Endothelial cell of umbilical vein (primary cell): ENCODE measurements around the gene PNPLA7. TPM values are rescaled to one million over a fixed set of nuclear protein-coding genes. Genes with fewer than 3 reads are reported as not detected.

Source experiments
- BruUV-seq: library from RNA; stranded (reverse); fragments of 400-500 nt; replicated peaks from 2 replicates; lab custom pipeline; 2021; lab: Mats Ljungman, UMichigan
- CTCF ChIA-PET: fragments of 300-600, 350-600 bp; sonication (Branson Sonifier 250); formaldehyde crosslinking; loops from one replicate; lab custom pipeline; 2021; ENCODE audit warnings: antibody characterized with exemption, inconsistent platforms; lab: Charles Lee
- POLR2A ChIA-PET: fragments of 300-600, 350-600 bp; sonication (Branson Sonifier 250); formaldehyde crosslinking; loops from one replicate; lab custom pipeline; 2021; ENCODE audit warnings: antibody characterized with exemption, inconsistent platforms; lab: Charles Lee
- DNase-seq: peaks from one replicate; pipeline ENCODE4 v3.0.0-alpha.2; 2011; ENCODE audit warnings: low read depth, low spot score
- FAIRE-seq: peaks from 2 replicates; lab custom pipeline; 2011; peaks lifted over from hg19 to GRCh38; lab: Jason Lieb, UNC
- H2AFZ ChIP-seq: 2 replicates; pipeline ENCODE4 v1.6.0; 2012; ENCODE audit warnings: low read depth, low read length, control low read depth, inconsistent platforms
- H3K27ac ChIP-seq: 2 replicates; pipeline ENCODE4 v1.5.1; 2011; ENCODE audit warnings: low read depth, mild to moderate bottlenecking, control low read depth, low read length, moderate library complexity; ENCODE audit not compliant: insufficient read depth
- H3K27me3 ChIP-seq, 2 experiments: 2 replicates each; pipeline versions ENCODE4 v1.6.0 to v1.6.1; 2011; ENCODE audit warnings: low read length in 2 of 2, mixed read lengths in 1 of 2; ENCODE audit not compliant: control insufficient read depth in 2 of 2, insufficient read depth in 2 of 2
- H3K36me3 ChIP-seq, 2 experiments: 2 replicates in 1 of 2; 3 replicates in 1 of 2; pipeline ENCODE4 v1.5.1; 2011; ENCODE audit warnings: low read length in 2 of 2, mild to moderate bottlenecking in 1 of 2, moderate library complexity in 1 of 2; ENCODE audit not compliant: control insufficient read depth in 2 of 2, insufficient read depth in 2 of 2; ENCODE audit errors: extremely low read depth in 1 of 2
- H3K4me1 ChIP-seq: 3 replicates; pipeline ENCODE4 v1.5.1; 2011; ENCODE audit warnings: mild to moderate bottlenecking, low read length; ENCODE audit not compliant: control insufficient read depth, insufficient read depth; ENCODE audit errors: extremely low read depth
- H3K4me2 ChIP-seq: 2 replicates; pipeline ENCODE4 v1.6.1; 2011; ENCODE audit warnings: low read length, control low read depth, mixed read lengths; ENCODE audit not compliant: insufficient read depth
- H3K4me3 ChIP-seq, 3 experiments: fragments of 200-600 bp in 1 of 3; sonication (generic), shearing (Covaris generic) in 1 of 3; replicated peaks in 1 of 3; 2 replicates each; pipeline ENCODE4 v1.5.1; 2011 to 2016; ENCODE audit warnings: control low read depth in 3 of 3, low read length in 3 of 3, mild to moderate bottlenecking in 2 of 3, inconsistent platforms in 1 of 3, low read depth in 1 of 3, moderate library complexity in 1 of 3; ENCODE audit not compliant: insufficient read depth in 1 of 3
- H3K79me2 ChIP-seq: 2 replicates; pipeline ENCODE4 v1.6.0; 2012; ENCODE audit warnings: low read length, inconsistent platforms; ENCODE audit not compliant: control insufficient read depth, insufficient read depth
- H3K9ac ChIP-seq: replicated peaks from 2 replicates; pipeline ENCODE3; 2011; ENCODE audit warnings: low read length, control low read depth; ENCODE audit not compliant: insufficient read depth; ENCODE audit errors: extremely low read depth
- H3K9me1 ChIP-seq: replicated peaks from 3 replicates; pipeline ENCODE4 v1.6.0; 2011; ENCODE audit warnings: mild to moderate bottlenecking, low read length; ENCODE audit not compliant: control insufficient read depth, insufficient read depth; ENCODE audit errors: extremely low read depth
- H3K9me3 ChIP-seq: replicated peaks from 2 replicates; pipeline ENCODE4 v1.5.1; 2012; ENCODE audit warnings: low read length, inconsistent platforms; ENCODE audit not compliant: control insufficient read depth, insufficient read depth
- H4K20me1 ChIP-seq: replicated peaks from 2 replicates; pipeline ENCODE3; 2011; ENCODE audit warnings: mild to moderate bottlenecking, low read length; ENCODE audit not compliant: control insufficient read depth, insufficient read depth; ENCODE audit errors: extremely low read depth
- CTCF ChIP-seq, 2 donors: IDR thresholded peaks; 1 replicate in 1 of 2; 2 replicates in 1 of 2; pipeline ENCODE4 v1.5.1; 2011; ENCODE audit warnings: low read length in 2 of 2, mild to moderate bottlenecking in 2 of 2, moderate library complexity in 2 of 2, control low read depth in 1 of 2, inconsistent platforms in 1 of 2, low read depth in 1 of 2; ENCODE audit not compliant: insufficient read depth in 1 of 2; ENCODE audit errors: extremely low read depth in 1 of 2
- EZH2 ChIP-seq: IDR thresholded peaks from 2 replicates; pipeline ENCODE4 v1.6.1; 2012; ENCODE audit warnings: borderline replicate concordance, low read depth, mild to moderate bottlenecking, moderate library complexity, low read length, inconsistent platforms; ENCODE audit not compliant: severe bottlenecking
- FOS ChIP-seq: IDR thresholded peaks from 2 replicates; pipeline ENCODE4 v1.6.1; 2011; ENCODE audit warnings: mild to moderate bottlenecking, low read length, moderate library complexity, borderline replicate concordance; ENCODE audit not compliant: insufficient read depth
- GATA2 ChIP-seq: IDR thresholded peaks from 2 replicates; pipeline ENCODE4 v1.7.0; 2011; ENCODE audit warnings: low read depth, mild to moderate bottlenecking, moderate library complexity, mixed read lengths, low read length; ENCODE audit not compliant: insufficient read length, insufficient read depth
- JUN ChIP-seq: IDR thresholded peaks from 2 replicates; pipeline ENCODE4 v1.6.1; 2011; ENCODE audit warnings: borderline replicate concordance, low read depth; ENCODE audit not compliant: insufficient read length, insufficient read depth
- MAX ChIP-seq: IDR thresholded peaks from 2 replicates; pipeline ENCODE4 v1.6.1; 2011; ENCODE audit not compliant: insufficient read depth, insufficient read length
- MYC ChIP-seq: IDR thresholded peaks from one replicate; pipeline ENCODE4 v1.6.1; 2011; ENCODE audit warnings: mild to moderate bottlenecking, low read depth, low read length
- POLR2A ChIP-seq: IDR thresholded peaks from 2 replicates; pipeline ENCODE4 v1.6.1; 2012; ENCODE audit warnings: low read depth, mild to moderate bottlenecking, control low read depth, low read length
- POLR2AphosphoS5 ChIP-seq: IDR thresholded peaks from 2 replicates; pipeline ENCODE4 v1.6.1; 2012; ENCODE audit warnings: low read depth, mild to moderate bottlenecking, control low read depth, low read length, moderate library complexity; ENCODE audit not compliant: insufficient read depth
- dilution Hi-C: fragments of 300-500 bp; cut with MboI; formaldehyde crosslinking; loops from one replicate; pipeline ENCODE4 v1.15.0; 2019; ENCODE audit warnings: low sequenced_read_pairs; ENCODE audit not compliant: extremely low pct_ligation_motif_present
- intact Hi-C: fragments of 100-400 bp; cut with micrococcal nuclease; formaldehyde crosslinking; loops from one replicate; pipeline ENCODE4 v1.10.0; 2022
- polyA plus RNA-seq, 4 experiments: library from polyadenylated mRNA; depleted of rRNA in 3 of 4; stranded (reverse) in 3 of 4; unstranded in 1 of 4; fragments of >200 nt; gene quantifications; 2 replicates each; pipeline versions ENCODE4 v1.2.1 to v1.2.3, GENCODE V29; 2011 to 2012; ENCODE audit warnings: missing spikeins in 1 of 4
- total RNA-seq: library from RNA; stranded (reverse); gene quantifications from 2 replicates; pipeline ENCODE4 v1.2.3, GENCODE V29; 2021

Gene PNPLA7
- total and polyA plus RNA-seq, 2 donors (not counting 3 experiments of a cell fraction or from before 2014, with no cell fraction given) = 1.0 to 1.9 TPM

- FAIRE-seq = no peak
- intact Hi-C loops = no loop called here
- Histone ChIP-seq H4K20me1 (no peaks in the 10 kb centered on the region), H2AFZ (no peak overlapping the region), H3K9me1 (no peaks in the 10 kb centered on the region), H3K4me1 (peaks cover 12% of the 10 kb centered on the region), H3K79me2 (peaks cover 18% of the 10 kb centered on the region), H3K27ac (no peak overlapping the region), H3K27me3 (no peaks in the 10 kb centered on the region), H3K36me3 (peaks cover 0 to 29% of the 10 kb centered on the region in 2 experiments), H3K4me2 (no peak overlapping the region), H3K9ac (no peak overlapping the region), H3K9me3 (no peaks in the 10 kb centered on the region), H3K4me3 (no peak overlapping the region)
- POLR2A ChIA-PET = no interaction called here
- CTCF ChIA-PET = interaction anchor here (1.0 to 1.4 kb wide), 3 partner anchors 22 to 113 kb away, joined by 3 to 5 read pairs (median 4); no protein-coding TSS in a partner anchor
- TF ChIP-seq MYC = no peak
- no peak for TF ChIP-seq MAX
- no peak for TF ChIP-seq POLR2AphosphoS5
- no peak for TF ChIP-seq GATA2
- TF ChIP-seq EZH2 = no peak
- no peak for TF ChIP-seq FOS
- TF ChIP-seq CTCF (IDR thresholded peaks at IDR 0.05; ENCODE audit: extremely low read depth in 1 of 2, insufficient read depth in 1 of 2, low read depth in 1 of 2, low read length in 2 of 2) = no peak
- no peak for TF ChIP-seq POLR2A
- TF ChIP-seq JUN = no peak
- dilution Hi-C loops = no loop called here
- DNase-seq = no peak
- BruUV-seq = no TSS peak
Observed at GRCh38 chr9:137581361-137582285, 31.4 kb upstream of the PNPLA7 start.
